ENCODE data around the gene HIGD1B.

- TF ChIP-seq CTCF (conservative IDR thresholded peaks at IDR 0.05; ENCODE audit: low read length) (no peak), EZH2phosphoT487 (IDR thresholded peaks at IDR 0.05; ENCODE audit: borderline replicate concordance, low read depth, low read length) (no peak)
Measured at GRCh38 chr17:44862278-44862914, 14.7 kb downstream of the HIGD1B start.

All from OCI-LY7 (cell line).